Psoas muscle (tissue), 8 donors: ENCODE results near the gene OCA2. TPM values are rescaled to one million over a fixed set of nuclear protein-coding genes. Genes with fewer than 3 reads are reported as not detected.

ENCODE experiments used
- ATAC-seq, 4 donors: fragments of 200-7000 bp; cut with Tn5 transposase; one replicate each; pipeline ENCODE4 v1.9.1; 2020; ENCODE audit warnings: moderate library complexity in 3 of 4, mild to moderate bottlenecking in 2 of 4
- DNase-seq, 2 donors: peaks; one replicate each; pipeline ENCODE4 v3.0.0-alpha.2; 2020
- H3K27ac ChIP-seq: fragments of 200-600 bp; one replicate; pipeline ENCODE4 v1.8.0; 2022
- H3K27me3 ChIP-seq, 3 donors: fragments of 200-600 bp in 1 of 3; one replicate each; pipeline versions ENCODE4 v1.6.1 to v1.8.0; 2013 to 2022; ENCODE audit warnings: low read length in 2 of 3, mild to moderate bottlenecking in 2 of 3, moderate library complexity in 1 of 3; ENCODE audit not compliant: insufficient read depth in 3 of 3
- H3K36me3 ChIP-seq, 2 donors: fragments of 200-600 bp in 1 of 2; one replicate each; pipeline versions ENCODE4 v1.6.1 to v1.8.0; 2013 to 2022; ENCODE audit warnings: low read depth in 1 of 2, mild to moderate bottlenecking in 1 of 2, moderate library complexity in 1 of 2; ENCODE audit not compliant: insufficient read depth in 1 of 2
- H3K4me1 ChIP-seq: fragments of 200-600 bp; one replicate; pipeline ENCODE4 v1.8.0; 2022
- H3K4me3 ChIP-seq: fragments of 200-600 bp; one replicate; pipeline ENCODE4 v1.8.0; 2022; ENCODE audit warnings: mild to moderate bottlenecking
- H3K9me3 ChIP-seq: fragments of 200-600 bp; one replicate; pipeline ENCODE4 v1.8.0; 2022
- WGBS, 3 donors: extraction: QIAGEN DNeasy Blood & Tissue Kit; methylation state at CpG; one replicate each; pipeline versions ENCODE4 v1.1.6 to v1.1.7; 2013; 5-methylcytosine and 5-hydroxymethylcytosine counted together
- intact Hi-C, 2 donors: fragments of 100-400 bp; cut with DNase I; formaldehyde crosslinking; loops; one replicate each; pipeline versions ENCODE4 v1.11.0 to v1.14.2; 2022
- polyA plus RNA-seq, 3 donors: library from polyadenylated mRNA; stranded (reverse); fragments of 200-250 nt; gene quantifications; one replicate each; pipeline ENCODE4 v1.2.3, GENCODE V29; 2013
- total RNA-seq, 4 donors: library from RNA; stranded (reverse); fragmentation: NEBNext Ultra II Directional in 2 of 4; extraction: Animal tissue kit (Norgen Biotek cat#: 25700) in 2 of 4; gene quantifications; one replicate each; pipeline versions ENCODE4 v1.2.1 to v1.2.4, GENCODE V29; 2021 to 2023
- TF ChIP-seq, protein P1 (sequence below): fragments of 200-600 bp; IDR thresholded peaks from one replicate; pipeline ENCODE4 v1.8.0; 2022; ENCODE audit warnings: antibody characterized with exemption
- donor health status: healthy with polysubstance abuse.
- donor health status: DM: no; HTN: no; CAD: no; lungs with moderate emphysema.
- donor health status: Bipolar disorder and iron deficiency.
- donor health status: healthy.
- donor health status: DM: yes; HTN: yes; CAD: no.
- donor health status: DM: no; HTN: no; CAD: no.
- donor health status: DM: no; HTN: no; CAD: no.
- donor health status: DM: yes; HTN: yes; CAD: no.

Gene OCA2
- total and polyA plus RNA-seq, 7 donors: 0.03 to 0.52 (median 0.17) TPM; not detected in 2

DNA sequence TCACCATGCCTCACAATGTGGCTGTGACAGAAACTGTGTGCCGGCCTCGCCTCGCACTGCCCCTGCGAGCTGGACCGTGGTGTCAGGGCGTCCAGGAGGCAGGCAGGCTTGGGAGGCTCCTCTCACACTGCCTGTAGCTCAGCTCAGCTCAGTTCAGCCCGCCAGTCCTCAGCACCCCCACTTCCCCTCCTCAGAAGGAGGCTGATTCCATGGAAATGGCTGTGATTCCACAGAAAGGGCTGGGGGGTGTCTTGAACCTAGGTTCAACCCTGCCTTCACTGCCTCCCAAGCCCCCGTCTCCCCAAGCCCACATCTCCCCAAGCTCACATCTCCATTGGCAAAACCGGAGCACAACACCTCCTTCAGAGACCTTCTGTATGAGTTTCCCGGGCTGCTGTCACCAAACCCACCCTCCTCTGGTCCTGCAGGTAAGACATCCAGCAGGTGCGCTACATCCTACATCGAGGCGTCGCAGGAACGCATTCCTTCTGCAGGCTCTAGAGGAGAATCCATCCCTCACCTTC is 94.0 kb downstream of the OCA2 start:
- H3K4me1 ChIP-seq: no peaks in the 10 kb centered on the region
- H3K27ac ChIP-seq: no peak overlapping the region
- H3K4me3 ChIP-seq: no peak overlapping the region
- intact Hi-C loops: no loop called here
- no peak for DNase-seq
- H3K9me3 ChIP-seq: peaks cover under 1% of the 10 kb centered on the region
- WGBS, 3 donors: 90 to 92% (median 92%) methylated on average over 15 of the region's 15 CpGs
- TF ChIP-seq, protein P1, sequence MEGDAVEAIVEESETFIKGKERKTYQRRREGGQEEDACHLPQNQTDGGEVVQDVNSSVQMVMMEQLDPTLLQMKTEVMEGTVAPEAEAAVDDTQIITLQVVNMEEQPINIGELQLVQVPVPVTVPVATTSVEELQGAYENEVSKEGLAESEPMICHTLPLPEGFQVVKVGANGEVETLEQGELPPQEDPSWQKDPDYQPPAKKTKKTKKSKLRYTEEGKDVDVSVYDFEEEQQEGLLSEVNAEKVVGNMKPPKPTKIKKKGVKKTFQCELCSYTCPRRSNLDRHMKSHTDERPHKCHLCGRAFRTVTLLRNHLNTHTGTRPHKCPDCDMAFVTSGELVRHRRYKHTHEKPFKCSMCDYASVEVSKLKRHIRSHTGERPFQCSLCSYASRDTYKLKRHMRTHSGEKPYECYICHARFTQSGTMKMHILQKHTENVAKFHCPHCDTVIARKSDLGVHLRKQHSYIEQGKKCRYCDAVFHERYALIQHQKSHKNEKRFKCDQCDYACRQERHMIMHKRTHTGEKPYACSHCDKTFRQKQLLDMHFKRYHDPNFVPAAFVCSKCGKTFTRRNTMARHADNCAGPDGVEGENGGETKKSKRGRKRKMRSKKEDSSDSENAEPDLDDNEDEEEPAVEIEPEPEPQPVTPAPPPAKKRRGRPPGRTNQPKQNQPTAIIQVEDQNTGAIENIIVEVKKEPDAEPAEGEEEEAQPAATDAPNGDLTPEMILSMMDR: no peak
- H3K27me3 ChIP-seq: no peaks in the 10 kb centered on the region
- no peak for ATAC-seq
- H3K36me3 ChIP-seq: no peaks in the 10 kb centered on the region

DNA sequence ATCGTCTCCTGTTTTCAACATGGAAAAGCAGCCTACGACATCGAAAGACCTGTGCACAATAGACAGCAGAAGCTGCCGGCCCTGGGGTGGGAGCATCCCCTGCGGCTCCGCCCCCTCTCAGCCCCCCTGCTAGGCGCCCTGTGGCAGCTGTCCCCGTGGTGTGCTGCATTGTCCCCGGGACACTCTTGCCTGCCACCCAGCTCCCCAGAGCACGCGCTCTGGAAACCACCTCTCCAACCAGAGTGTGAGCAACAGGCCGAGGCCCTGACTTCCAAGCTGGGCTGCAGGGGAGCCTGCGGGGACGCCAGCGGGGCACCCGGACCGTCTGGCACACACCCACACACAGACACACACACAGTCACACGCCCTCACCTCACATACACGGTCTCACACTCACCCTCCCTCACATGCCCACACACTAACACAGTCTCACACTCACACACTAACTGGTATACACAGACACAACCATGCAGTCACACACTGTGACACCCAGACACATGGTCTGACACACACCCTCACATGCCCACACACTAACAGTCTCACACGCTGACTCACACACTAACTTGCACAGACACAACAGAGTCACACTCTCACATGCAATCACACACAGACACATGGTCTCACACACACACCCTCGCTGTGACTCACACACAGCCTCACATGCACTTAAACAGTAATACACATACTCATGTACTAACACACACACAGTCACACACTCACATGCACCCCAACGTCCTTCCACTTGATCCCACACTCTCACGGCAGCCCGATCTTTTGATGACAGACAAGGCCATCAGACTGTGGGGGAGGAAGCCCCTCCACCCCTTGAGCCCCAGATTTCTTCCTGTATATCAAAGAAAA is 94.7 kb downstream of the OCA2 start:
- no peak overlapping the region for H3K4me3 ChIP-seq
- no peaks in the 10 kb centered on the region for H3K27me3 ChIP-seq
- TF ChIP-seq, protein P1: no peak
- 82 to 84% (median 84%) methylated on average over 24 of the region's 24 CpGs for WGBS, 3 donors
- ATAC-seq (no peak), DNase-seq (no peak)
- no peaks in the 10 kb centered on the region for H3K36me3 ChIP-seq
- intact Hi-C loops: no loop called here
- no peaks in the 10 kb centered on the region for H3K4me1 ChIP-seq
- H3K9me3 ChIP-seq: peaks cover 3% of the 10 kb centered on the region
- H3K27ac ChIP-seq: no peak overlapping the region

DNA sequence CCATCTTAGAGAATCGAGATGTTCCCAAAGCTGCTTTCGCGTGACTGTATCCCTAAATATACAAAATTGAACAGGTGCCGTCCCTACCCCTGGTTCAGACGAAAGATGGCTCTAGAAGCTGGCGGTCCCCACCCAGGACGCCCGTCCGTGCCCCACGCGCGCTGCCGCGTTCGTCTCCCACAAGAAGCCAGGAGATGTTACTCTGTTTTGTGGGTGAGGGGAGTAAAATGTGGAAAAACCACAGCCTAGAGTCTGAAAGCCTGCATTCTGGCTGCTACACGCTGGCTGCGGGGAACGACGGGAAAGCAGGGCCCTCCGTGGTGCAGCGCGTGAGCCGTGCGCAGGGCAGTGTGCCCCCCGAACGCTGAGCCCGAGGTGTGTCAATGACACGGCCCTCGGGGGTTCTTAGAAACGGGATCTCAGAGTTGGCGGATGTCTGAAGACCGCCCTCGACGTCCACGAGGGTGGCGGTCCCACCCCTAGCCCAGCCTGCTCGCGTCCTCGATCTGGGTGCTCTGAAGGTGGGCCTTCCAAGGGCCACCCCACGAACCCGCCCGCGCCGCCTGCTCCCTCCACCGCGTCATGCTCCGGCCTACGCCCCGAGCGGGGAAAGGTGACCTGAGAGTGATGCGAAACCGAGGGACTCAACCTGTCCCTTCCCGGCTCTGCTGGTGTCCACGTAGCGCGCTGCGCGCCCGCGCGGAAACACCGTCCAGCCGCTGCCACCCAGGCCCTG is 95.6 kb downstream of the OCA2 start:
- no peak overlapping the region for H3K27ac ChIP-seq
- intact Hi-C loops: no loop called here
- DNase-seq (no peak), ATAC-seq (no peak)
- 96 to 97% (median 97%) methylated on average over 62 to 63 of the region's 63 CpGs for WGBS, 3 donors
- no peak overlapping the region for H3K4me3 ChIP-seq
- no peaks in the 10 kb centered on the region for H3K27me3 ChIP-seq
- peaks cover 3% of the 10 kb centered on the region for H3K9me3 ChIP-seq
- TF ChIP-seq, protein P1: no peak
- no peaks in the 10 kb centered on the region for H3K36me3 ChIP-seq
- no peaks in the 10 kb centered on the region for H3K4me1 ChIP-seq

DNA sequence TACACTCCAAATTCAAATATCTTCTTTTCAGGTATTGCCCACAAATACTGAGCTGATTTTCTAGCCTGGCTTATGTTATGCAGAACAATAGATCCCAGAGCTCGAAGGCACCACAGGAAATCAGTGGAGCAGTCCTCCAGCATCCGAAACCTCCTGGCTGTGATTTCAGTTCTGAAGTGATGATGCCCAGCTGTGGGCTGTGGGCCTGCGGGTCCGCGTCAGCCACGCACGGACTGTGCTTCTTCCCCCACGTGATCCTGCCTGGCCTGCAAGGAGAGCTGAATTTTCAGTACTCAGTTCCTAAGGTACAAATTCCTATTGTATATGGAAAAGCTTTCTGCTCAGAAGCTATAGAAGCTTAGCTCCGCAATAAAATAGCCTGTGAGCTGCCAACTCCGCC is 96.2 kb downstream of the OCA2 start:
- TF ChIP-seq, protein P1: no peak
- Histone ChIP-seq H3K27ac (no peak overlapping the region), H3K36me3 (no peaks in the 10 kb centered on the region), H3K9me3 (peaks cover 3% of the 10 kb centered on the region), H3K4me3 (no peak overlapping the region), H3K27me3 (no peaks in the 10 kb centered on the region), H3K4me1 (no peaks in the 10 kb centered on the region)
- no peak for ATAC-seq
- no peak for DNase-seq
- intact Hi-C loops: no loop called here
- 83 to 89% (median 84%) methylated on average over 10 of the region's 10 CpGs for WGBS, 3 donors
